Cerebellar nuclear complex (tissue), 1 donor: Measurements from ENCODE around the gene ARHGEF19.
"Not testable (repeated sequence)": the region's sequence is repeated elsewhere in the genome, so short reads cannot be mapped to it uniquely, and the experiment has no call there.

Source experiments
- DNase-seq, 2 experiments: peaks; one replicate each; lab custom pipeline; 2025; lab: John Stamatoyannopoulos, UW

The ARHGEF19 gene

DNA sequence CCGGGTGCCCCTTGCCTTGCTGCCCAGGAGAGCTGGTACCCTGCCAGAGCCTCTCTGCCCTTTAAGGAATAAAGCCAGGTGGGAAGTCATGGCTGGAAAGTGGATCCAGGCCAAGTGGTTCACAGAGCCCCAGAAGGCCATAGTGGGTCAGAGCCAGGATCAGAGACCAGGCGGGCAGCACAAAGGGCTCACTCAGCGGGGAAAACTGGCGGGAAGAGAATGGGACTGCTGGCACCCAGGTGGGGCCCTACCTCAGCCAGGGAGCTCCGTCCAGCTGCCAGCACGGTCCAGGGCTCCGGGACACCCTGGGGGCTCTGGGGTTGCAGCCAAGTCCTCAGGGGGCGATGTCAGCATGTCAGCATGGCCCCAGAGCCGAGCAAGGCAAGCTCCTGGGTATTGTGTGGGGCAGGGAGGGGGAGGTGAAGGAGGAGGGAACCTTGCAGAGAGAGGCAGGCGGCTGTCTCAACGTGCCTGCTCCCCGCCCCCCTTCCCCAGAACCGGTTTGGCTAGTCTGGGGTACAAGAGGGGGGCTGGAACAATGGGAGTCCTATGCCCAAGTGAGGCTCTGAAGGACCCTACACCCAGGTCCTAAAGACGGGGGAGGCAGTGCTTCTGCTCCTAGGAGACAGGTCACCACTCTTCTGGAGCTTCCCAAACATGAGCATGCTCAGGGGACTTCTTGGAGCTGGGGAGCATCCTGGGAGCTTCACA is at the start of gene ARHGEF19:
Gene ARHGEF19, minus strand, starts transcription at position 402 of the 711 bp plus-strand sequence. CDS start 3,598 bp downstream, outside the sequence.
- DNase-seq: no peak

DNA sequence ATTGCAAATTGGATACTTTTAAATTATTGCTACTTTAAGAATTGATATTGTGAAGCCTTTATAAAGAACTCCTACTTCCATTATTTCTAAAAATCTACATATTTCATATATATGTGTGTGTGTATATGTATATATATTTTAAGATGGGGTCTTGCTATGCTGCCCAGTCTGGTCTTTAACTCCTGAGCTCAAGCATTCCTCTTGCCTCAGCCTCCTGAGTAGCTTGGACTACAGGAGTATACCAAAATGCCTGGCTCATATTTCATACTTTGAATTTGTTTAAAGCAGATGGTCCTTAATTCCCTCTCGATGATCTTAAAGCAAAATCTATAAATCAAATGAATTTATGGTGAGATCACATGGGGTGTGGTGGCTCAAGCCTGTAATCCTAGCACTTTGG is 49.6 kb upstream of the ARHGEF19 start:
- DNase-seq: no peak

DNA sequence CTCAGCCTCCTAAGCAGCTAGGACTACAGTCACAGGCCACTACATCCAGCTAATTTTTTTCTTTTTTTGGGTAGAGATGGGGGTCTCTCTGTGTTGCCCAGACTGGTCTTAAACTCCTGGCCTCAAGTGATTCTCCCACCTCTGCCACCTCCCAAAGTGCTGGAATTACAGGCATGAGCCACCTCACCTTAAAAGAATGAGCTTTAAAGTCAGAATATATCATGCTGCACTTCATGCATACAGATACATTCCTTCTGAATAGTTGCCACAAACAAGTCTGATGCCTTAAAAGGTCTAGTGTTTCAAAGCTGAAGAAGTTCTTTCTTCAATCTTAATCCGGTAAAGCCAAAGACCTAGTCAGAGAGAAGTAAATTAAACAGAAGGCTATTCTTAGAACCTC is 48.4 kb upstream of the ARHGEF19 start:
- no peak for DNase-seq

DNA sequence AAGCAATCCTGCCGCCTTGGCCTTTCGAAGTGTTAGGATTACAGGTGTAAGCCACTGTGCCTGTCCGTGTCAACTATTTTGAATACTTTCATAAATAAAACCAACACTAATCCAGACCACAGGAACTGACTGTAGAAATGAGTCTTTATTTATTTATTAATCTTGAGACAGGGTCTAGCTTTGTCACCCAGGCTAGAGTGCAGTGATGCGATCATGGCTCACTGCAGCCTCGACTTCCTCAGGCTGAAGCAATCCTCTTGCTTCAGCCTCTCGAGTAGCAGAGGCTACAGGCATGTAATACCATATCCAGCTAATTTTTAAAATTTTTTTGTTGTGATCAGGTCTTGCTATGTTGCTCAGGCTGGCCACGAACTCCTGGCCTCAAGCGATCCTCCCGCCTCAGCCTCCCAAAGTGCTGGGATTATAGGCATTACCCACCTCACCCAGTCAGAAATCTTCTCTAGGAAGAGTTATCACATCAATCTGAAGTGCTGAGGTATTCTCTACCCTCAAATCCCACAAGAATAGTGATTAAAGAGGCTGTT is 46.2 kb upstream of the ARHGEF19 start:
- no peak for DNase-seq

DNA sequence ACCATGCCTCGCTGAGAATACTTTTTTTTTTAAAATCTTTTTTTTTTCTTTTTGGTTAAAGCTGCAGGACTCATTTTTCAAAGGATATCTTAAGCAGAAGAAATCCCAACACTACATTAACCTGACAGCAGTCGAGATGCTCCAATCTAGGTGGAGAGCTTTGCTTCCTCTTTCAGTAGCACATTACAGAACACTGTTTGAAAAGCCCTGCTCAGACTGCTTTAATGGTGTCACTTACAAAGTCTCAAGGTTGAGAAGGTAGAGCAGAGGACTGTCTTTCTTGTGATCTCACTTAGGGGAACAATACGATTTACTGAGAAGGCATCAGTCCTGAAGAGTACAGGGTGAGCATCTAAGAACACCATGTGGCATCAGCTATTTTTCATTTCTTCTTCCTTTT is 45.5 kb upstream of the ARHGEF19 start:
- DNase-seq: no peak

DNA sequence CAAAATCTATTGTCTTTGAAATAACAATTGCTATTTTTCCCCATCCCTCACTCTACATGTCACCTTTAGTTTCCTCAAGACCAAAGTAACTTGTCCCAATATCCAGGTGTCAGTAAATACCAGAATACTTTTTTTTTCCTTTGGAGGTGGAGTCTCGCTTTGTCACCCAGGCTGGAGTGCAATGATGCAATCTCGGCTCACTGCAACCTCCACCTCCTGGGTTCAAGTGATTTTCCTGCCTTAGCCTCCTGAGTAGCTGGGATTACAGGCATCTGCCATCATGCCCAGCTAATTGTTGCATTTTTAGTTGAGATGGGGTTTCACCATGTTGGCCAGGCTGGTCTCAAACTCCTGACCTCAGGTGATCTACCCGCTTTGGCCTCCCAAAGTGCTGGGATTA is 45.1 kb upstream of the ARHGEF19 start:
- DNase-seq: not testable (repeated sequence)

DNA sequence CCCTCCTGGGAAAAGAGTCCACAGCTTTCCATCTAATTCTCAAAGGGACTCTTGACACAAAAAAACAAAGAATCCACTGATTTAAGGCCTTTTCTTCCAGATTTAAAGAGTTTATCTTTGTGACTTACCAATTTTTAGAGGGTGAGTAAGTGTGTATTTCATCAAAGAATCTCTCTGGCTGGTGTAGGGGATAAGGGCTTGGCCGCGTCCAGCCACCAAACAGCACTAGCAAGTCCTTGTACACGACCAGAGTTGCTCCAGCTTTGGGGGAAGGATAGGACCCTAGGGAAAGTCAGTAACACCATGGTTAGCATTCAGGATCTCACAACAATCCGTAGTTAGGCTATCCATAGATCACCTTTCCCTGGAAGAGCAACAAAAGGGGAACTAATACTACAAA is 44.0 kb upstream of the ARHGEF19 start:
- no peak for DNase-seq

DNA sequence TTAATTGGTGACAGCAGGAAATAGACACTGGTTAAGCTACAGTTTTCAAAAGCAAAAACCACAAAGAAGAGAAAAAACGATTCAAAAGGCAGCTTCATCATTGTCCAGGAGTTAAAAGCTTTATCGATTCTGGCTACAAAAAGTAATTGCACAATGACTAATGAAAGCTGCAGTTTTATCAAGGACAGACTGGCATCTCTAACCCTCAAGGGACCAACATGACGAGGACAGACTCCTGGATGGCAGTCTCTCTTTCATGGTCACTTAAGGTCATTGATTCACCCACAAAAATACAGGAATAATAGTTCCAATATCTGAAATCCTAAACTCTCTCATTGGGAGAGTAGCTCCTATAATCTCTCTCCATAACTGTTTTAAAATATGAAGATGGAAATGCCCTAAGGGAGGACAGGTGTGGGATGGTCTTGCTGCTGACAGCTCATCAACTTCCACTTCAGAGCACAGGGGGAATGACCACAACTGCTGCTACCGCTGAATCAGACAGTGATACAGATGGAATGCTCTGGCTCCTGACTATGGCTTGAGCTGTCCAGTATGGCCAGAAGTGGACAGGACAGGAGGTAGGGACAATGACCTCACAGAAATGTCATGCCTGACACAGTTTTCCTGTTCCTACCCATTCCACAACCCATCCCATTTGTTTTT is 41.9 kb upstream of the ARHGEF19 start:
- no peak for DNase-seq

DNA sequence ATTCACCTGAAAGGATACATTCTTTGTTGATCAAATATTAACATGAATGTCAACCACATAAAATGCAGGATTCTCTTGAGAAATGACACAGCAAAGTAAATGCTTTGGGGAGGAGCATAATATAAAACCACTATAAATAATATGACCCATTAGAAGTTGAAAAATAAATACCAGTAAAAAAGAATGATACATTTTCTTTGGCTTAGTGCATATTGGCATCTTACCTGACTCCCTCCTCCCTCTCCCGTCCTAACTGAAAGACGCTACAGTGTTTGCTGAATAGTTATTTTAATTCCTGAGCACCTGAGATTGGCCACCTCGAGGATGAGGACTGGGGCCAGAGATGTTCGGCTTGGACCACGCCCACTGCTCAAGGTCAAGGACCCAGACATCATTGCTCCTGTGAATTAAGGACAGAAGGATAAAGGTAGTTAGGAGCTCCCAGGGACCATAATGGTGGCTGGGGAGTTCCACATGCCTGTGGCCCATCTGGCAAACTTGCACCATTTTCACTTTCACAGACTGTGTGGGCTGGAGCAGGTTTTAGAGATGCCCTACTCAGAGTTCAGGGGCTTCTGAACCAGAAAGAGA is 41.0 kb upstream of the ARHGEF19 start:
- DNase-seq: no peak

DNA sequence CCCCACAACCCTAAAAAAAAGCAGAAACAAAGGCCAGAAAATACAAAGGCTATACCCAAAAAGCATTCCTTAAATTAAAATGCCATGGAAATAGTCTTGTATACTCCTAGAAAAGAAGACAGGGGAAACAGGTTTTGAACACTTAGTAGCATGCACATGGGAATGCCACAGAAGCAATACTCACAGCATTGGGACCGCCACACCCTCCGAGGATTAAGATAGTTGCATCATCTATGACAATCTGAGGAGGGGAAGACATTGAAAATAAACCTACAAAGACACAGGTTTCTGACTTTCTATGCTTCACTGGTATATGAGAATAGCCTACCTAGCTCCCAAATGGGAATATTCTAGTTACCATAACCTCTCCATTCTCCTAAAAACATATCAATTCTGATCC is 40.5 kb upstream of the ARHGEF19 start:
- DNase-seq: no peak

DNA sequence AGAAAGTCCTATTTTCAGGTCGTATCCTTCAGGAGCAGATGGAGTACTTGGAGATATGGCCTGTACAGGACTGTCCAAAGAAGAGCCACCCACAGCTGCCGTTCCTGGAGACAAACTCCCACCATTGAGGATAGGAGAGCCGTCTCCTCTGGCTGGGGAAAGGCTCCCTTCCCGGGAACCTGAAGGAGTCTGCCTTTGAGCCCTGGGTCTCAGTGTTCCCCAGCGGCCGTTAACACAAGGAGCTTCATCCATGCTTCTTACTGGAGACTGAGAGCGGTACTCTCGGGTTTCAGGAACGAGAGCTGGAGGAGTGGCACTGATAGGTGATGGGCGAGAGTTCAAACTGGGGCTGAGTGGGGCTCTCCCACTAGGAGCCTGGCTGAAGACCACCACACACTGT is 38.9 kb upstream of the ARHGEF19 start:
- no peak for DNase-seq

DNA sequence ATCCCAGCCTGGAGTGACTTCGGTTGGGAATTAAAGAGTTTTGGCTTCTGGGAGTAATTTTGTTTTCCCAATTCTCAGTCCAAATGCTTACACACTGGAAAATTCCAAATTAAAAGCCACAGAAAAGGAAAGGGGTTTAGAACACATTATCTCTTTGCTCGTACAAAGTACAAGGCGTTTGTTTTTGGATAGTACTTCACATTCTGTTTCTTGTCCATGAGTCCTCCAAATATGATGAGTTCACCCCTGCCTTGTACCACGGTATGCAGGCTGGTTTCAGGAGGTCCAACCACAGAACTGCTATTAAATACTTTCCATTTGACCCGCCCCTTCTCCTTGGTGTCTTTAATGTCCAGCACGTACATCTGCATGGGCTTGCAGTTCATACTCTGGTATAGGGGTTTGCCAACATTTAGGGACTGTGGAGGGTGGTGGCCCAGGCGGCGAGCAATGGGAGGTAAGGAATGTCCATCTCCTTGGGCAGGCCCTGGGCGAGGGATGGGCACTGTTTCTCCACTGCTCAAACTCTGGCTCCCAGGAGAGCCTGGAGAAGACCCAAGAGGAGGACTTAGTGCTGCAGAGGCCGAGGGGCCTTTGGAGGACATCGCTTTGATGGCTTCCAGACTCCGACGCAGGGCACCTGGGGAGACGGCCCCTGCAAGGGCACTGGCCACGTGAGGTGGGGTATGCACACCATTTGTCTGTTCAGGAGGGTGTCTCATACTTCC is 38.2 kb upstream of the ARHGEF19 start:
- DNase-seq: no peak

DNA sequence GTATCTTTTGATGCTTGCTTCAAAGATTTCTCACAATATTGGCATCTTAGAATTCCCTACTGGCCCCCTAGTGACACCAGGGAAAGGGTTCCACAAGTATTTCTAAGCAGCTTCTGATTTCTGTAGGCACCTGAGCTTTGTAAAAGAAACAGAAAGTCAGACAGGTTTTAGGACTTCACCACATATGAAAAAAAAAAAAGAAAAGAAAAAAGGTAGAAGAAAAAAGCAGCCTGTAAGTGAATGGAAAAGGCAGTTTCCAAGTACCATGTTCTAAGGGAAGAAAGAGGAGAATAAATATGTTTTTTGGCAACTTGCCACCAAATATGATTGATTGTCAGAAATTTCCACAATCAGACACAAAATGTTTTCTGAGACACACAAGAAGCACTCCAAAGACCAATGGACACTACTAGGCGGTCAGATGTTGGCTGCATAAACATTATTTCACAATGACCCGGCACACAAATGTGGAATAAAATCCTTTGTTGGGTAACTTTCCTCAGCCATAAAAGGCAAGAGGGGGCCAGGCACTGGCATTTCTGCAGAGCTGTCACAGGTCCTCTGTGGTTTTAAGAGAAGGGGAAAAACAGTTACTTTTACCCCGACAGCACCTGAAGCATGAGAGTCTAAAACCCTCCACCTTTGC is 37.3 kb upstream of the ARHGEF19 start:
- DNase-seq: no peak

DNA sequence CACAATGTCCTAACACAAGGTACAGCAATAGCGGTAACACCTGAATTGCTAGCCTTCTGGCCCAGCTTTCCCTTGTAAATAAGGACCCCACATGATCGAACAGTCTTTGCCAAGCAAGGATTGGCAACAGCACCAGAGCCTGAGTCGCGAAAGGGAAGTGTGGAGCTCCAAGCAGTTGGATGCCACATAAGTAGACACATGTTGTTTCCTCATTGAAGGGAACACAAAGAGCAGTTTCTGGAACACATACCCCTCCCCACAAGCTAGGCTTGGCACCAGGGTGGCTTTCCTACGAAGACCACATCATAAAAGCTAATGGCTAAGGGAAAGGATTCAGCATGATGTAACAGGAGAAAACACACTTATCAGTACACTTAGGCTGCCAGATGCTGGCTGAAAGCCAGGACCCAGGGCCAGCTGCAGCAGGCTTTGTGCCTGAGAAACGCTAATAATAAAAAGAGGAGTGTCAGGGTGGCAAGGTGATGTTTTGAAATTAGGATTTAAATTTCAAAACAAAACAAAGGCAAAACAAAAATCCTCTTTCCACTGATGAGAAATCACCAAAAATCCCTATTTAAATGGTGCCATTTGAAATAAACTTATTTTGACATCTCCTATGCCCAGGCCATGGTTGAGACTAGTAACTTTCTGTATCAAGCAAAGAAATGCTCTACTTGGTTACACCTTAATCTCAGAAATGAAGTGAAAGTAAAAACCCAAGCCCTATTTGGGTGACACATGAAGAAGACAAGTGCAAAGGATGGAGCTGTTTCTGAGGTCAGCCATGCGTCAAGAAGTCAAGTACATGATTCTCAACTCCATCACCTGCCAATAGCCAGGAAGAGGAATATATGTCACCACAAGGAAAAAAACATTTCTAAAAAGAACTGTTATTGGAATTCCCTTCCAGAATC is 36.4 kb upstream of the ARHGEF19 start:
- peak; percentile 76 for DNase-seq

DNA sequence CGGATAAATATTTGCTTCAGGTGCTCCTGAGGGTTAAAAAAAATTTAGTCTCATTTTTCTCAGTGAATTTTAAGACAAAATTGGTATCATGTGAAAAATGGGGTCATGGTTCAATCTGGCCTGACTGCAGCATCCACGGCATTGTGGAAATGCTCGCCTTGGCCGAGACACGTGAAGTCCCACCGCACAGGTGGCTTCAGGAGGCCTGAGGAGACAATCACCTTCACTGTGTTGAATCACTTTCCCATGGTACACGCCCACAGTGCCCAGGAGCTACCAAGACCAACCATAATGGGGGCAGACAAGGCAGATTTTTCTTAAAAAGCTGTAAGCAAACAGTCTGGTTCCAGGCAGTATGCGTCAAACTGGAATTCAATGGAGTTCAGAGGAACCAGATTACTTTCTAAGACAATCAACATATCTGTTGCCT is 35.6 kb upstream of the ARHGEF19 start:
- DNase-seq: no peak

DNA sequence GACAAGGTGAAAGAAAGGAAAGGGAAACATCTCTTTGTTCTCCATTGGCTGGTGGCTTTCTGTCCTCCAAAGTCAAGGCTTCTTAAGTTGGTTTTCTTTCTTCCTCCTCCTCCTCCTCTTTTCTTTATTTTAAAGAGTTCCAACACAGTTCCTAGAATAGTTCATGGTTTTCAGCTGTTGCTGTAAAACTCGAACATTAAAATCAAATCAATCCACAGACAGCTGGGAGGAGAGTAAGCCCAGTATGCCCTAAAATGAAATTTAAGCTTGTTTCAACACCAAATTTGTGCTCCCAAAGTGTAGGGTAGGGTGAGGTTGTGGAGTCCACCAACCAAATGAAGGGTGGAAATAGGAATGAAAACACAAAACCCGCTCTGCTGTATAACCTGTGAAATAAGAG is 35.0 kb upstream of the ARHGEF19 start:
- DNase-seq: no peak

DNA sequence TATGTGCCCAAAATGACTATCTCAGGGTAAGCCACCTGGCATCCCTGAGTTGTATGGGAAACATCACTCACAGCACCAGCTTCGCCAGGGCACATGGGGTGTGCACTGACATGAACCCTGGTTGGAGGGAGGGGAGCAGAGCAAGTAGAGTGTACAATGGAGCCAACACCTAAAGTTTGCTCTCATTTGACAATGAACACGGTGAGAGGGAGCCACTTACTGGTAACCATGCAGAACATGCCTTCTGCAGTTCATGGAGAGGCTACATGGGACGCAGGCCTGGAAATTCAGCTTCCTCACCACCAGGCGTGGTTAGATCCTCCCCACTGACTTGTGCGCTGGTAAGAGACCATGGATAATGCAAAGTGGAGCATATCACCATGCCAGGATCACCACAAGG is 34.5 kb upstream of the ARHGEF19 start:
- DNase-seq: no peak

DNA sequence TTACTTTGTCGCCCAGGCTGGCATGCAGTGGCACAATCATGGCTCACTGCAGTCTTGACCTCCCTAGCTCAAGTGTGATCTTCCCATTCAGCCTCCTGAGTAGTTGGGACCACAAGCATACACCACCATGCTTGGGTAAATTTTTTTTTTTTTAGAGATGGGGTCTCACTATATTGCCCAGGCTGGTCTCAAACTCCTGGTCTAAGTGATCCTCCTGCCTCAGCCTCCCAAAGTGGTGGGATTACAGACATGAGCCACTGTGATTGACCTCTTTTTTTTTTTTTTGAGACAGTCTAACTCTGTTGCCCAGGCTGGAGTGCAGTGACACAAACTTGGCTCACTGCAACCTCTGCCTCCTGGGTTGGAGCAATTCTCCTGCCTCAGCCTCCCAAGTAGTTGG is 33.8 kb upstream of the ARHGEF19 start:
- DNase-seq: not testable (repeated sequence)

DNA sequence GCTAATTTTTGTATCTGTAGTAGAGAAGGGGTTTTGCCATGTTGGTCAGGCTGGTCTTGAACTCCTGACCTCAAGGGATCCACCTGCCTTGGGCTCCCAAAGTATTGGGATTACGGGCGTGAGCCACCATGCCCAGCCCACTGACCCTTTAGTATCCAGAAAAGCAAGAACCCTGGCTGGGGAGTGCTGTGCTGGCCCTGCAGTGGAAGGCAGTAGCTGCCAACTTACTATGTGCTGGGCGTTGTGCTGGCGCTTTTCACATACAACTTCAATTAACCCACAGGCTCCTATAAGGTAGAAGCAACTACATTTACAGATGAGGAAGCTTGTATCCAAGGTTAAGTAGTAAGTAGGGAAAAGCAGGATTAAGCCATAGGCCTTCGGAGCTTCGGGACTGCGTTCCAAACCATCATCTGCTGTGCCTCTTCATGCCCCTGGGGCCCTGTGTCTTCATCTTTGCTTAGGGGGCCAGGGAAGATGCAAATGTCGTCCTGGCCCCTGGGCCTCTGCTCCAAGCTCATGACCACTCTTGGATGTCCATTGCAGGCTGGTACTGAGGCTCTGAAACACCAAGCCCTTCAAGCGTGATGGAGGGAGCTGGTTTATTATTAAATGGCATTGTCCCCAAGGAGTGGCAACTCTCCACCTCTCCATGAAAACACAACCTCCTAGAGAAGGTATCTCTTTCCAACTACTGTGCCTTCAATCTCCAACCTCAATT is 33.2 kb upstream of the ARHGEF19 start:
- no peak for DNase-seq

DNA sequence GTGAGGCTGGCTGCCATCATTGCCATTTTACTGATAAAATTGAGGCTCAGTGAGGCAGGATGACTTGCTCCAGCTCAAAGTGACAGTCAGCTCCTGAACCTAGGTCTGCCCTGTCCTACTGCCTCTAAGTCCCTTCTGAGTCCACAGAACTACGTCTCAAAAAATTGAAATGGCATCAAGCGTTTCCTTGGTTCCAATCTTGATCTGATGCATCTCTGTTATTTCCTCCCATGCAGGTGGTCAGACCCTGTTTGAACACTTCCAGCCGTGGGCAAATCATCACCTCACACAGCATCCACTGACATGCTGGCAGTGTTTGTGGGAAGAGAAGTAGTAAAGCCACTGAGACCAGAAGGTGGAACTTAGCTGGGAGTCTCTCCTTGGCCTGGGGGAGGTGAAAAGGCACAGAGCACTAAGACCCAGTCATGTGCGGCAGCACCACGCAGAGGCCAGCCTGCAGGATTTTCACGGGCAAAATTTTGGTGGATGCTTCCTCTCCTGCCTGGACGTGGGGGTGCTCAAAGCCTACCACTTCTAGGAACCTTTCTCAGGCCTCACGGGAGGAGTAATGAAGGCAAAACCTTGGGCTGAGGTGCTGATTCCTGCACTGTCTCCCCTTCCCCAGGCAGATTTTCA is 32.3 kb upstream of the ARHGEF19 start:
- DNase-seq: no peak
